ENCODE results near the gene LINGO1. TPM values are rescaled to one million over a fixed set of nuclear protein-coding genes. Genes with fewer than 3 reads are reported as not detected.

LINGO1 gene
- total and polyA plus RNA-seq, 2 donors (not counting 1 experiment from before 2014, with no cell fraction given): not detected

GRCh38 chr15:77613814-77614213 is 18.9 kb downstream of the LINGO1 start:
- no peaks in the 10 kb centered on the region for H3K4me1 Mint-ChIP-seq
- ATAC-seq (ENCODE audit: low read depth): no peak
- Histone ChIP-seq H4K20me1 (ENCODE audit: control insufficient read depth, insufficient read depth, low read length, poor library complexity, severe bottlenecking) (no peaks in the 10 kb centered on the region), H2AFZ (ENCODE audit: insufficient read depth, low read depth, low read length, poor library complexity, severe bottlenecking) (no peak overlapping the region), H3K79me2 (ENCODE audit: control insufficient read depth, insufficient read depth, low read length) (no peaks in the 10 kb centered on the region), H3K27me3 (replicated peaks in 1 of 4; ENCODE audit: control extremely low read depth in 1 of 4, control insufficient read depth in 3 of 4, insufficient read depth in 4 of 4, low read length in 3 of 4) (peaks cover 0 to 4% (median 0%) of the 10 kb centered on the region in 4 experiments), H3K4me2 (replicated peaks; ENCODE audit: low read depth, low read length, poor library complexity, severe bottlenecking) (no peak overlapping the region), H3K4me3 (ENCODE audit: control extremely low read depth in 1 of 5, extremely low read depth in 1 of 5, insufficient read depth in 1 of 5, low read depth in 2 of 5, low read length in 4 of 5) (no peak overlapping the region), H3K9me3 (ENCODE audit: control extremely low read depth in 1 of 3, control insufficient read depth in 2 of 3, insufficient read depth in 1 of 3, low read length in 2 of 3) (peaks cover 0 to 17% (median 0%) of the 10 kb centered on the region in 3 donors), H3K9ac (ENCODE audit: low read length) (no peak overlapping the region), H3K4me1 (ENCODE audit: control insufficient read depth in 2 of 2, insufficient read depth in 2 of 2, low read length in 2 of 2) (no peaks in the 10 kb centered on the region), H3K27ac (ENCODE audit: low read length in 2 of 2) (no peak overlapping the region), H3K36me3 (replicated peaks in 1 of 2; ENCODE audit: control extremely low read depth in 1 of 2, control insufficient read depth in 1 of 2, extremely low read depth in 1 of 2, insufficient read depth in 2 of 2, low read length in 1 of 2) (no peaks in the 10 kb centered on the region)
- no peak overlapping the region for H3K27ac Mint-ChIP-seq
- H3K27me3 Mint-ChIP-seq: peaks cover 5% of the 10 kb centered on the region
- TF ChIP-seq CTCF (IDR thresholded peaks at IDR 0.05) (no peak), EZH2 (IDR thresholded peaks at IDR 0.05; ENCODE audit: borderline replicate concordance, insufficient read depth, low read depth, low read length, poor library complexity, severe bottlenecking) (no peak)
- CTCF ChIA-PET: no interaction called here
- no peaks in the 10 kb centered on the region for H3K9me3 Mint-ChIP-seq (ENCODE audit: insufficient read depth)
- intact Hi-C loops (cut with micrococcal nuclease): no loop called here
- H3K4me3 Mint-ChIP-seq: no peak overlapping the region
- DNase-seq: no peak
- WGBS (ENCODE audit: insufficient coverage): 94% methylated on average over 23 of the region's 23 CpGs
- POLR2A ChIA-PET: no interaction called here

- ATAC-seq (ENCODE audit: low read depth) (no peak), DNase-seq (no peak)
- H3K27ac Mint-ChIP-seq: no peak overlapping the region
- no peak overlapping the region for H3K4me3 Mint-ChIP-seq
- no peak overlapping the region for H3K27ac ChIP-seq (ENCODE audit: low read length in 2 of 2)
- H3K4me2 ChIP-seq (replicated peaks; ENCODE audit: low read depth, low read length, poor library complexity, severe bottlenecking): no peak overlapping the region
- H3K4me3 ChIP-seq (ENCODE audit: control extremely low read depth in 1 of 5, extremely low read depth in 1 of 5, insufficient read depth in 1 of 5, low read depth in 2 of 5, low read length in 4 of 5): no peak overlapping the region
- H3K9ac ChIP-seq (ENCODE audit: low read length): no peak overlapping the region
- H3K4me1 ChIP-seq (ENCODE audit: control insufficient read depth in 2 of 2, insufficient read depth in 2 of 2, low read length in 2 of 2): no peaks in the 10 kb centered on the region
- peaks cover 0 to 4% (median 0%) of the 10 kb centered on the region in 4 experiments for H3K27me3 ChIP-seq (replicated peaks in 1 of 4; ENCODE audit: control extremely low read depth in 1 of 4, control insufficient read depth in 3 of 4, insufficient read depth in 4 of 4, low read length in 3 of 4)
- intact Hi-C loops (cut with micrococcal nuclease): no loop called here
- WGBS (ENCODE audit: insufficient coverage): 100% methylated on average over 1 of the region's 8 CpGs
- H3K4me1 Mint-ChIP-seq: no peaks in the 10 kb centered on the region
- H3K9me3 ChIP-seq (ENCODE audit: control extremely low read depth in 1 of 3, control insufficient read depth in 2 of 3, insufficient read depth in 1 of 3, low read length in 2 of 3): peaks cover 0 to 17% (median 0%) of the 10 kb centered on the region in 3 donors
- no peak overlapping the region for H2AFZ ChIP-seq (ENCODE audit: insufficient read depth, low read depth, low read length, poor library complexity, severe bottlenecking)
- TF ChIP-seq EZH2 (IDR thresholded peaks at IDR 0.05; ENCODE audit: borderline replicate concordance, insufficient read depth, low read depth, low read length, poor library complexity, severe bottlenecking): no peak
- TF ChIP-seq CTCF (IDR thresholded peaks at IDR 0.05): no peak
- H3K9me3 Mint-ChIP-seq (ENCODE audit: insufficient read depth): no peaks in the 10 kb centered on the region
- no peaks in the 10 kb centered on the region for H4K20me1 ChIP-seq (ENCODE audit: control insufficient read depth, insufficient read depth, low read length, poor library complexity, severe bottlenecking)
- H3K79me2 ChIP-seq (ENCODE audit: control insufficient read depth, insufficient read depth, low read length): no peaks in the 10 kb centered on the region
- H3K36me3 ChIP-seq (replicated peaks in 1 of 2; ENCODE audit: control extremely low read depth in 1 of 2, control insufficient read depth in 1 of 2, extremely low read depth in 1 of 2, insufficient read depth in 2 of 2, low read length in 1 of 2): no peaks in the 10 kb centered on the region
- POLR2A ChIA-PET: no interaction called here
- H3K27me3 Mint-ChIP-seq: peaks cover 3% of the 10 kb centered on the region
- CTCF ChIA-PET: no interaction called here
Measured at GRCh38 chr15:77612958-77613601, 19.6 kb downstream of the LINGO1 start.

All from B cell (primary cell).